Amygdala (tissue), 56 donors: ENCODE data around the gene SLC4A1AP.
"Not testable (repeated sequence)": the region's sequence is repeated elsewhere in the genome, so short reads cannot be mapped to it uniquely, and the experiment has no call there.

Experiments
- DNase-seq, 56 donors: peaks; one replicate each; lab custom pipeline; 2025; lab: John Stamatoyannopoulos, UW

The SLC4A1AP gene, protein sequence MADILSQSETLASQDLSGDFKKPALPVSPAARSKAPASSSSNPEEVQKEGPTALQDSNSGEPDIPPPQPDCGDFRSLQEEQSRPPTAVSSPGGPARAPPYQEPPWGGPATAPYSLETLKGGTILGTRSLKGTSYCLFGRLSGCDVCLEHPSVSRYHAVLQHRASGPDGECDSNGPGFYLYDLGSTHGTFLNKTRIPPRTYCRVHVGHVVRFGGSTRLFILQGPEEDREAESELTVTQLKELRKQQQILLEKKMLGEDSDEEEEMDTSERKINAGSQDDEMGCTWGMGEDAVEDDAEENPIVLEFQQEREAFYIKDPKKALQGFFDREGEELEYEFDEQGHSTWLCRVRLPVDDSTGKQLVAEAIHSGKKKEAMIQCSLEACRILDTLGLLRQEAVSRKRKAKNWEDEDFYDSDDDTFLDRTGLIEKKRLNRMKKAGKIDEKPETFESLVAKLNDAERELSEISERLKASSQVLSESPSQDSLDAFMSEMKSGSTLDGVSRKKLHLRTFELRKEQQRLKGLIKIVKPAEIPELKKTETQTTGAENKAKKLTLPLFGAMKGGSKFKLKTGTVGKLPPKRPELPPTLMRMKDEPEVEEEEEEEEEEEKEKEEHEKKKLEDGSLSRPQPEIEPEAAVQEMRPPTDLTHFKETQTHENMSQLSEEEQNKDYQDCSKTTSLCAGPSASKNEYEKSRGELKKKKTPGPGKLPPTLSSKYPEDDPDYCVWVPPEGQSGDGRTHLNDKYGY

DNA sequence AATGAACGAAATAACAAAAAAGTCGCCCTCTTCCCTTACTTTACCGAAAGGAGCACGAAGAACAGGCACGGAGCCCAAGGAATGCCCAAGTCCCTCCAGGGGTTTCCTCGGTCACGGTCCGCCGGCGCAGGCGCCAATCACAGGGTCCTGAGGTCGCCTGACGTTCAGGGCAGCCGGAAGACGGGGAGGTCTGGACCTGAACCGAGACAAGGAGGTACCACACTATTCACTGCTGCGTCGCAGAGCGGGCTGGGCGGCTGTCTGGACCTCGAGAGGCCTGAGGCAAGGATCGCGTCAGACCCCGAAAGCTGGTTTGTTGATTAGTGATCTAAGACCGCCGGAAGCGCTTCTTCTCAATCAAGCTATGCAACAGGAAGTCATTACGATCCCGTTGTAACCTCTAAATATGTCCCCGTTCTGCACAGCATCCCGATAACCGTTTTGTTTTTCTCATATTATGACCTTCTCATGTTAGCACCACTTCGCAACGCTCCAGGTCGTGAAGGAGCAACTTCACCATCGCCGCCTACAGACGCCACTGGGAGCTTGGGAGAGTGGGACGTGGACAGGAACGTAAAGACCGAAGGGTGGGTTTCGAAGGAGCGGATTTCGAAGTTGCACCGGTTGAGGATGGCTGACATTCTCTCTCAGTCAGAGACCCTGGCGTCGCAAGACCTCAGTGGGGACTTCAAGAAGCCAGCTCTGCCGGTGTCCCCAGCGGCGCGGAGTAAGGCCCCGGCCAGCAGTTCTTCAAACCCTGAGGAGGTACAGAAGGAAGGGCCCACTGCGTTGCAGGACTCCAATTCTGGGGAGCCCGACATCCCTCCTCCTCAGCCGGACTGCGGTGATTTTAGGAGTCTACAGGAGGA is at the start of gene SLC4A1AP, which contains the start of gene SUPT7L:
Gene SLC4A1AP (plus strand): TSS at position 605 of the 869 bp plus-strand sequence. CDS start 26 bp downstream, at position 631.
Gene SUPT7L (minus strand): TSS at position 330 of the 869 bp plus-strand sequence. CDS start 1,422 bp downstream, outside the sequence.
- DNase-seq, result peak; percentile 24 to 93 (median 78)

GRCh38 chr2:27613985-27614384 is 49.7 kb upstream of the SLC4A1AP start:
- DNase-seq, result no peak

DNA sequence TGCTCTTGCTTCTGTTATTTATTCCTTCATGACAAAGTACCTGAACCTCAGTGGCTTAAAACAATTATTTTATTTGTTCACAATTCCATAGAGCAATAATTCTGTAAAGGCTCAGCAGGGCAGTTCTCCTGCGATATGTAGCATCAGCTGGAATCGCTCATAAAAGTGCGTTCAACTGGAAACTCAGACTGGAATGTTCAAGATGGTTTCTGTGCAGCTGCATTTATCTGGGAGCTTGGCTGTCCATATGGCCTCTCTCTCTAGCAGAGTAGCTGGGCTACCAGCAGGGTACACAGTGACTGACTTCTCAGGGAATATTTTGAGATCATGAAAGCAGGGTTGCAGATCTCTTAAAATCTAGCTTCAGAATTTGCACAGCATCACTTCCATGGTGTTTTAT is 48.4 kb upstream of the SLC4A1AP start:
- no peak for DNase-seq

GRCh38 chr2:27621524-27621923 is 42.2 kb upstream of the SLC4A1AP start:
- DNase-seq, result no peak

- DNase-seq, result no peak
Measured at GRCh38 chr2:27622921-27623384, 40.7 kb upstream of the SLC4A1AP start.

GRCh38 chr2:27624943-27625342 is 38.7 kb upstream of the SLC4A1AP start:
- DNase-seq, result no peak

DNA sequence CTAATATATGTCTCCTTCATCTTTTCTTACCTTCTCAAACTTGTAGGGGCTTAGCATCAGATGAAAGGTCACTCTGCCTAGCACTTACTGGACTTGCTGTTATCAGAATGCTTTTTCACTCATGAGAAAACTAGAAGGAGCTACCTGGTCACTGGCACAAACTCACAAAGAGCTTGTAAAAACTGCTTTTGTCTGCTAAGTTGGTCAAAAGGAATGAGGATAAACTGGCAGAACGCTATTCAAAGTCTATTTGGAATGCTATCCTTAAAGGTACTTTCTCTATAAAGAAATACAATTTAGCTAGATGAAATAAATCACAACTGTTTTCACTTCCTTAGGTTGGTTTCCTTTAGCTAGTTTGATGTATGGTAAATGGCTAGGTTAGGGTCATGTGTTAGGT is 37.4 kb upstream of the SLC4A1AP start:
- DNase-seq, result not testable (repeated sequence)

DNA sequence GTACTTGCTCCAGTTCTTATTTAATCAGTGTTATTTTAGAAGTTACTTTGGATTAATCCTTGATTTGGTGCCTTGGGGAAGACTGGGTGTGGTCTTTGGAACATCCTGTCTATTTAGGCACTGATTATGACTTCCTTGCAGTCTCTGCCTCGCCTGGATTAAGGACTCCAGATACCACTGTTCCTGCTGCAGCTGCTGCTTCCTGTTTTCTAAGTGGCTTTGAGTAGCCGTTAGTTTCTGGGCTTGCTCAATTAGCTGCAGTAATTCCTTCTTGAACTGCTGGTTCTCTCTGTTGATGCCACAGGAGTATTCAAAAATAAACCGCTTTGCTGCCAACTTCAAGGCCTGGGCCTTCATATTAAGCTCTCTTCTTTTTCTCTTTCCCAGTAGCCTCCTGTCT is 36.8 kb upstream of the SLC4A1AP start:
- DNase-seq, result peak in 2 of 56 donors; percentile 2 to 3

GRCh38 chr2:27627963-27628766 is 35.5 kb upstream of the SLC4A1AP start:
- peak in 13 of 56 donors; percentile 19 to 66 (median 42) for DNase-seq

DNA sequence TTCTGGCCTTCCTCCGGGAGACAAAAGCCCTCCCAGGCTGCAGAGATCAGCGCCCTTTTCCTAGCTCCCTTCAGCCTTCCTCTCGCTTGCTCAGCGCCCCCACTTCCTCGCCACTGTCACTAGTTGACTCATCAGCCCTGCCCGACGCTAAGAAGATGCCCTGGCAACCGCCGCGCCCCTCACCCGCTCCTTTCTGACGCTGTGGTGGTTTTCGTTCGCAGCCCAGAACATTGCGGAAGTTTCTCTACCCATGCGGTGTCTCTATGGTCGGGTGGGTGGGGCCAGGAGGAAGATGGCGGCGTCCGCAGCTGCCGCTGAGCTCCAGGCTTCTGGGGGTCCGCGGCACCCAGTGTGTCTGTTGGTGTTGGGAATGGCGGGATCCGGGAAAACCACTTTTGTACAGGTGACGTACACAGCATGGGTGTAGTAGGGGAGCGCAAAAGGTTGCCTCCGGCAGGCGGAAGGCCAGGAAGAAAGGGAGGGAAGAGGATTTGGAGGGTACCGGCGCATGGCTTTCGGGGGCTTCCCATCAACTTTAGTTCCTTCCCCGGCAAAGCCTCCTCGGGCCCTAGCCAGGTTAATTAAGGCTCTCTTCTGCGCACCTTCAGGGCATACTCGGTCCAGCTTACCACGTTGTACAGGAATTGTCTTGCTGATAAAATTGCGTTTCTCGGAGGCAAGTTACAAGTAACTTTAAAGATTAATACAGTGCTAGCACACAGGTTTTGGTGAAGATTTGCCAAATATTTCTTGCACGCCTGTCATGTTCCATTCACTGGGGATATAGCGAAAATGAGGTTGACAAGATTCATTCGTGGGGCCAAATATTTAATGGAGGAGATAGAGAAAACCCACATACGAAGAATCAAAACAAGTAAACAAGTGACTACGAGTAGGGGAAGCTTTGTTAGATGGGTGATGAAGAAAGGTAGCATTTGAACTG is 34.7 kb upstream of the SLC4A1AP start, which contains the start of the genes CCDC121 and GPN1:
Gene CCDC121 (minus strand): TSS at position 246 of the 943 bp plus-strand sequence. CDS start 1,213 bp downstream, outside the sequence.
Gene GPN1 (plus strand): TSS at position 284 of the 943 bp plus-strand sequence. CDS start 9 bp downstream, at position 293.
- DNase-seq, result peak; percentile 16 to 92 (median 84)

GRCh38 chr2:27630257-27630656 is 33.4 kb upstream of the SLC4A1AP start:
- not testable (repeated sequence) for DNase-seq

GRCh38 chr2:27634291-27634690 is 29.4 kb upstream of the SLC4A1AP start:
- DNase-seq, result no peak

DNA sequence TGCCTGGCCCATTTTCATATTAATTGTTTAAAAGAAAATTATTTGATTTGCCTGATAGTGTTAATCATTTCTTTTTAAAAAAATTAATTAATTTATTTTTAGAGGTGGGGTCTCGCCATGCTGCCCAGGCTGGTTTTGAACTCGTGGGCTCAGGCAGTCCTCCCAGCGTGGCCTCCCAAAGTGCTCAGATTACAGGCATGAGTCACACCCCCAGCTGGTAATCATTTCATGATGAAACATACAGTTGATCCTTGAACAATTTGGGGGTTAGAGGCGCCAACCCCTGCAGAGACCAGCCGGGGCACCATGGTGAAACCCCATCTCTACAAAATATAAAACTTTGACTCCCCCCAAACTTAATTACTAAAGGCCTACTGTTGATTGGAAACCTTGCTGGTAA is 26.9 kb upstream of the SLC4A1AP start:
- no peak for DNase-seq

GRCh38 chr2:27638037-27638637 is 25.6 kb upstream of the SLC4A1AP start:
- no peak for DNase-seq

- no peak for DNase-seq
Measured at GRCh38 chr2:27638709-27639108, 25.0 kb upstream of the SLC4A1AP start.

GRCh38 chr2:27640722-27641245 is 22.9 kb upstream of the SLC4A1AP start:
- no peak for DNase-seq

- no peak for DNase-seq
Measured at GRCh38 chr2:27645197-27645596, 18.5 kb upstream of the SLC4A1AP start.
